ENCODE data around the gene RNF150. TPM values are rescaled to one million over a fixed set of nuclear protein-coding genes. Genes with fewer than 3 reads are reported as not detected.

RNF150 gene
- total and polyA plus RNA-seq, 2 of the 4 experiments (the other 2 are of a cell fraction): 6.2 to 18.1 TPM

DNA sequence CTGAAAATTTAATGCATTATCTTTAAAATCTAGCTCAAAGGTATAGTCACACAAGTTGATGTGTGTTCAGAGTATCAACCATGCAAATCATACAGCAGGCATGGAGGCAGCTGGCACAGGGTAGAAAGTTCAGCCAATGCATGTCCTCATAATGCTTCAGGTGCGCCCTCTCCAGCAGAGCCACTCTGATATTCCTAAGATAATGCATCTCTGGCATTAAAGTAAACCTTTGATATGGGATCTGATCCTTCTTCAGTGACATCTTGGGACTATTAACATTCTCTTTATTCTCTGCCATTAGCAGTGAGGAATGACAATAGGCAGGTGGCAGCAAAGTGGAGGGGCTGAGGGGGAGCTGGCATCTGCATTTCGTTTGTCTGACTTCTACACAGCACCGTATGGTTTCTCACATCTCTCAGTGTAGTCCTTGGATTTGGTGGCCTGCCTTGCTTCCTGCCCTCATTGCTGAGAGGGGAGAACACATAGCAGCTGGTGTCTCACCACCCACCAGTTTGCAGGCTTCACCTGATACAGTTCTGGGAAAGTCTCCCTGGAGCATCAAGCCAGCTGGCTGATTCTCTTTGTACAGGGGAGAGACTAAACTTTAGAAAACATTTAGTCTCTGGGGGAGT is 208.4 kb downstream of the RNF150 start:
- peak overlapping the region; percentile 6 for H2AK9ac ChIP-seq (replicated peaks; ENCODE audit: low read depth, low read length, poor library complexity)
- no peaks in the 10 kb centered on the region for H3K9me1 ChIP-seq (ENCODE audit: insufficient read depth, low read length)
- DNase-seq: no peak
- dilution Hi-C loops (cut with HindIII; ENCODE audit: low sequenced_read_pairs, unreplicated experiment): no loop called here
- no peak overlapping the region for H2BK5ac ChIP-seq (ENCODE audit: low read depth, low read length, poor library complexity, severe bottlenecking)
- H3K9me3 ChIP-seq (ENCODE audit: control insufficient read depth, insufficient read depth, low read length): no peaks in the 10 kb centered on the region
- intact Hi-C loops (cut with micrococcal nuclease): no loop called here
- no peaks in the 10 kb centered on the region for H3K79me1 ChIP-seq (ENCODE audit: low read depth in 1 of 2, low read length in 2 of 2)
- ChIA-PET POLR2A (ENCODE audit: unreplicated experiment) (interaction anchor here (0.5 kb wide), 1 partner anchor 173 kb away, joined by 3 read pairs; no protein-coding TSS in a partner anchor), CTCF (no interaction called here)
- no peaks in the 10 kb centered on the region for H4K20me1 ChIP-seq (ENCODE audit: insufficient read depth, low read length)
- no peak overlapping the region for H4K8ac ChIP-seq (ENCODE audit: low read depth in 2 of 2, low read length in 2 of 2)
- in situ Hi-C loops (cut with MboI; ENCODE audit: low sequenced_read_pairs): no loop called here
- TF ChIP-seq, protein P1, sequence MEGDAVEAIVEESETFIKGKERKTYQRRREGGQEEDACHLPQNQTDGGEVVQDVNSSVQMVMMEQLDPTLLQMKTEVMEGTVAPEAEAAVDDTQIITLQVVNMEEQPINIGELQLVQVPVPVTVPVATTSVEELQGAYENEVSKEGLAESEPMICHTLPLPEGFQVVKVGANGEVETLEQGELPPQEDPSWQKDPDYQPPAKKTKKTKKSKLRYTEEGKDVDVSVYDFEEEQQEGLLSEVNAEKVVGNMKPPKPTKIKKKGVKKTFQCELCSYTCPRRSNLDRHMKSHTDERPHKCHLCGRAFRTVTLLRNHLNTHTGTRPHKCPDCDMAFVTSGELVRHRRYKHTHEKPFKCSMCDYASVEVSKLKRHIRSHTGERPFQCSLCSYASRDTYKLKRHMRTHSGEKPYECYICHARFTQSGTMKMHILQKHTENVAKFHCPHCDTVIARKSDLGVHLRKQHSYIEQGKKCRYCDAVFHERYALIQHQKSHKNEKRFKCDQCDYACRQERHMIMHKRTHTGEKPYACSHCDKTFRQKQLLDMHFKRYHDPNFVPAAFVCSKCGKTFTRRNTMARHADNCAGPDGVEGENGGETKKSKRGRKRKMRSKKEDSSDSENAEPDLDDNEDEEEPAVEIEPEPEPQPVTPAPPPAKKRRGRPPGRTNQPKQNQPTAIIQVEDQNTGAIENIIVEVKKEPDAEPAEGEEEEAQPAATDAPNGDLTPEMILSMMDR (conservative IDR thresholded peaks at IDR 0.05; ENCODE audit: low read depth, low read length): no peak
- TF ChIP-seq, protein P2, sequence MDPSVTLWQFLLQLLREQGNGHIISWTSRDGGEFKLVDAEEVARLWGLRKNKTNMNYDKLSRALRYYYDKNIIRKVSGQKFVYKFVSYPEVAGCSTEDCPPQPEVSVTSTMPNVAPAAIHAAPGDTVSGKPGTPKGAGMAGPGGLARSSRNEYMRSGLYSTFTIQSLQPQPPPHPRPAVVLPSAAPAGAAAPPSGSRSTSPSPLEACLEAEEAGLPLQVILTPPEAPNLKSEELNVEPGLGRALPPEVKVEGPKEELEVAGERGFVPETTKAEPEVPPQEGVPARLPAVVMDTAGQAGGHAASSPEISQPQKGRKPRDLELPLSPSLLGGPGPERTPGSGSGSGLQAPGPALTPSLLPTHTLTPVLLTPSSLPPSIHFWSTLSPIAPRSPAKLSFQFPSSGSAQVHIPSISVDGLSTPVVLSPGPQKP (IDR thresholded peaks at IDR 0.05; ENCODE audit: borderline replicate concordance, low read depth, low read length): no peak
- no peak for TF ChIP-seq CHD1 (IDR thresholded peaks at IDR 0.05; ENCODE audit: low read depth, low read length)
- TF ChIP-seq RCOR1 (IDR thresholded peaks at IDR 0.05; ENCODE audit: insufficient replicate concordance, low read length): no peak
- TF ChIP-seq MXI1 (IDR thresholded peaks at IDR 0.05; ENCODE audit: borderline replicate concordance, low read depth, low read length): no peak
- TF ChIP-seq NFE2L2 (IDR thresholded peaks at IDR 0.05; ENCODE audit: low read depth, low read length): no peak
- no peak for TF ChIP-seq SMC3 (IDR thresholded peaks at IDR 0.05; ENCODE audit: low read depth, low read length)
- TF ChIP-seq CEBPB (IDR thresholded peaks at IDR 0.05; ENCODE audit: low read depth, low read length): no peak
- no peak for TF ChIP-seq POLR2A (IDR thresholded peaks at IDR 0.05; ENCODE audit: low read depth, low read length)
- no peak for TF ChIP-seq FOS (IDR thresholded peaks at IDR 0.05; ENCODE audit: low read depth, low read length)
- no peak for TF ChIP-seq RAD21 (IDR thresholded peaks at IDR 0.05; ENCODE audit: low read length)
- TF ChIP-seq BHLHE40 (IDR thresholded peaks at IDR 0.05; ENCODE audit: low read depth, low read length): no peak
- no peak for TF ChIP-seq MAFK (IDR thresholded peaks at IDR 0.05; ENCODE audit: low read depth, low read length)
- TF ChIP-seq MAZ (IDR thresholded peaks at IDR 0.05; ENCODE audit: borderline replicate concordance, low read depth, low read length): no peak
- TF ChIP-seq, protein P3, sequence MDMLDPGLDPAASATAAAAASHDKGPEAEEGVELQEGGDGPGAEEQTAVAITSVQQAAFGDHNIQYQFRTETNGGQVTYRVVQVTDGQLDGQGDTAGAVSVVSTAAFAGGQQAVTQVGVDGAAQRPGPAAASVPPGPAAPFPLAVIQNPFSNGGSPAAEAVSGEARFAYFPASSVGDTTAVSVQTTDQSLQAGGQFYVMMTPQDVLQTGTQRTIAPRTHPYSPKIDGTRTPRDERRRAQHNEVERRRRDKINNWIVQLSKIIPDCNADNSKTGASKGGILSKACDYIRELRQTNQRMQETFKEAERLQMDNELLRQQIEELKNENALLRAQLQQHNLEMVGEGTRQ (IDR thresholded peaks at IDR 0.05; ENCODE audit: low read depth, low read length): no peak
- no peak overlapping the region for H2AK5ac ChIP-seq (ENCODE audit: low read depth, low read length)
- no peak overlapping the region for H2BK15ac ChIP-seq (ENCODE audit: low read depth, low read length)
- H3K56ac ChIP-seq (ENCODE audit: extremely low read depth, insufficient read depth, low read length): no peak overlapping the region
- no peak overlapping the region for H3K27ac ChIP-seq (ENCODE audit: insufficient read depth, low read length)
- H3K36me3 ChIP-seq (ENCODE audit: control insufficient read depth, insufficient read depth, low read length): no peaks in the 10 kb centered on the region
- no TSS peak for BruUV-seq (replicated peaks)
- H3K23ac ChIP-seq (ENCODE audit: low read depth, low read length): no peak overlapping the region
- no peak overlapping the region for H3K18ac ChIP-seq (ENCODE audit: low read depth, low read length)
- H2BK120ac ChIP-seq (ENCODE audit: low read depth, low read length): no peak overlapping the region
- ATAC-seq (ENCODE audit: low read depth): no peak
- no peak overlapping the region for H3K14ac ChIP-seq (replicated peaks; ENCODE audit: low read depth, low read length)
- H4K5ac ChIP-seq (ENCODE audit: low read depth, low read length): no peak overlapping the region
- no peak overlapping the region for H4K91ac ChIP-seq (ENCODE audit: insufficient read depth, low read depth, low read length)
- H2BK20ac ChIP-seq (ENCODE audit: low read depth, low read length): no peak overlapping the region
- H2AFZ ChIP-seq (replicated peaks; ENCODE audit: low read length, poor library complexity): no peak overlapping the region
- no peak overlapping the region for H3K4me3 ChIP-seq (ENCODE audit: insufficient read depth, low read depth, low read length)
- no CpG with 5 or more reads among the region's 3 CpGs for WGBS, 2 experiments (ENCODE audit: extremely low coverage in 2 of 2, insufficient read length in 1 of 2)
- no peak overlapping the region for H3K4me2 ChIP-seq (ENCODE audit: low read depth, low read length)
- no peaks in the 10 kb centered on the region for H3K27me3 ChIP-seq (ENCODE audit: control insufficient read depth, insufficient read depth, low read length)
- no peak overlapping the region for H3K4ac ChIP-seq (ENCODE audit: low read depth, low read length)
- no peak overlapping the region for H3K9ac ChIP-seq (ENCODE audit: low read depth, low read length)
- H3K4me1 ChIP-seq (ENCODE audit: control insufficient read depth, insufficient read depth, low read length): no peaks in the 10 kb centered on the region
